Brain microvascular endothelial cell (primary cell): ENCODE measurements around the gene VDAC2.

Source experiments
- DNase-seq: peaks from one replicate; pipeline ENCODE4 v3.0.0-alpha.2; 2020
- H3K27ac ChIP-seq: fragments of 250-450 bp; sonication (Bioruptor Pico); 2 replicates; pipeline ENCODE4 v1.5.1; 2020; ENCODE audit warnings: mild to moderate bottlenecking, moderate library complexity
- H3K27me3 ChIP-seq: fragments of 250-450 bp; sonication (Bioruptor Pico); replicated peaks from 2 replicates; pipeline ENCODE4 v1.5.1; 2020; ENCODE audit warnings: mild to moderate bottlenecking
- H3K36me3 ChIP-seq: fragments of 250-450 bp; sonication (Bioruptor Pico); replicated peaks from 2 replicates; pipeline ENCODE4 v1.5.1; 2020; ENCODE audit warnings: mild to moderate bottlenecking
- H3K4me3 ChIP-seq: 2 replicates; pipeline ENCODE4 v1.5.1; 2011; ENCODE audit warnings: low read depth, mild to moderate bottlenecking, control low read depth, low read length, moderate library complexity
- in situ Hi-C: cut with HindIII; loops from 2 replicates; pipeline ENCODE4 v1.10.0; 2017; ENCODE audit warnings: low sequenced_read_pairs, low pct_ligation_motif_present
- TF ChIP-seq, protein P1 (sequence below): IDR thresholded peaks from 2 replicates; pipeline ENCODE4 v1.5.1; 2011; ENCODE audit warnings: low read depth, mild to moderate bottlenecking, moderate library complexity, low read length, control low read depth, inconsistent platforms; ENCODE audit errors: missing control alignments

Gene VDAC2

DNA sequence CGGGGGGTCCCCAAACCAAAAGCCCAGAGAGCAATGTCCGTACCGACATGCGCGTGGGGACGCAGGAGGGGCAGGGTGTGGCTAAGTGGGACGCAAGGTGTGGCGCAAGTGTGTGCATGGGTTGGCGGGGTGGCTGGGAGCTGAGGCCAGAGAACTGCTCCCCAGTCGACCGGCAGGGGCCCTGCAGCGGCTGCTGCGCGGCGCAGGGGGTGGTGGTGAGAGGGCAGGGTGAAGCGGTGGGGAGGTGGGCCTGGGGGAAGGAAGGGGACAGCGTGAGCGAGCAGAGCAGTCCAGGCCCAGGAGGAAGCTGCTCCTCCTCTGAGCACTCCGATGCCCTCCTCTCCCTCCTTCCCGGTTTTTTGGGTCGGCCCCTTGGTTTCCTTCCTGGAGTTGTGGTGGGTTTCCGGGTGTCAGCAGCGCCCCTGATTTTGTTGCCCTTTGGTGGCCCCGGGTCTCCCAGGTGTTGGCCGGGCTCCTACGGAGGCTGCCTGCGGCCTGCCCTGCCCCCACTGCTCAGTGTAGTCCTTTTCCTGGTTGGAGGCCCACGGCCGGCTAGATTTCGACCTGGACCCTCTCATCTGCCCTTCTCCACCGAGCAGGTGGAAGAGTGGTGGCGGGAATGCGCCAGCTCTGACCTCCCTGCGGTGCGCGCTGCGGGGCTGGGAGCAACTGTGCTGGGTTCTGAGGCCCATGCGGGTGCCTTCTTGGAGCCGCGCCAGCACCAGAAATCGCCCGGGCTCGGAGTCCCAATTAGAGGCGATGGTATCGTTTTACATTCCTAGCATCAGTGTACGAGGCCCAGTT lies 65.7 kb downstream of the VDAC2 start:
- Histone ChIP-seq H3K36me3 (no peaks in the 10 kb centered on the region), H3K4me3 (no peak overlapping the region), H3K27ac (no peak overlapping the region), H3K27me3 (no peaks in the 10 kb centered on the region)
- TF ChIP-seq, protein P1, sequence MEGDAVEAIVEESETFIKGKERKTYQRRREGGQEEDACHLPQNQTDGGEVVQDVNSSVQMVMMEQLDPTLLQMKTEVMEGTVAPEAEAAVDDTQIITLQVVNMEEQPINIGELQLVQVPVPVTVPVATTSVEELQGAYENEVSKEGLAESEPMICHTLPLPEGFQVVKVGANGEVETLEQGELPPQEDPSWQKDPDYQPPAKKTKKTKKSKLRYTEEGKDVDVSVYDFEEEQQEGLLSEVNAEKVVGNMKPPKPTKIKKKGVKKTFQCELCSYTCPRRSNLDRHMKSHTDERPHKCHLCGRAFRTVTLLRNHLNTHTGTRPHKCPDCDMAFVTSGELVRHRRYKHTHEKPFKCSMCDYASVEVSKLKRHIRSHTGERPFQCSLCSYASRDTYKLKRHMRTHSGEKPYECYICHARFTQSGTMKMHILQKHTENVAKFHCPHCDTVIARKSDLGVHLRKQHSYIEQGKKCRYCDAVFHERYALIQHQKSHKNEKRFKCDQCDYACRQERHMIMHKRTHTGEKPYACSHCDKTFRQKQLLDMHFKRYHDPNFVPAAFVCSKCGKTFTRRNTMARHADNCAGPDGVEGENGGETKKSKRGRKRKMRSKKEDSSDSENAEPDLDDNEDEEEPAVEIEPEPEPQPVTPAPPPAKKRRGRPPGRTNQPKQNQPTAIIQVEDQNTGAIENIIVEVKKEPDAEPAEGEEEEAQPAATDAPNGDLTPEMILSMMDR, result no peak
- no peak for DNase-seq
- in situ Hi-C loops, result no loop called here

DNA sequence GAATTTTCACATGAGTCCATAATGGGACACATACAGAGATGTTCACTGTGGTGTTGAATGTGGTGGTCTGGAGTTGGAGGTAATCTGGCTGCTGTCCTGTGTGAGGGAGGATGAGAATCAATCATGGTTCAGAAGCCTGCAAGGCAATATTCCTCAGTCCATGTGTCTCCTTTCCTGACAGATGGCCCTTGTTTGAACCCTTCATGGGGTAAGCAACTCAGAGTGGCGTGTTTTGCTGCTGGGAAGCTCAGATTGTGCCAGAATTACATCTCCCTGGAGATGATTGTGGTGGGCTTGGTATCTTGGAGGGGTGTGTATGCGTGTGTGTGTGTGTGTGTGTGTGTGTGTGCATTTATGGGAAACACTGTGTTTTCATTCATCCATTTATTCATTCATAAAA lies 69.6 kb downstream of the VDAC2 start:
- in situ Hi-C loops, result no loop called here

More for the DNA sequence above, 69.6 kb downstream of the VDAC2 start:
- TF ChIP-seq, protein P1, result no peak
- Histone ChIP-seq H3K36me3 (no peaks in the 10 kb centered on the region), H3K4me3 (no peak overlapping the region), H3K27ac (no peak overlapping the region), H3K27me3 (peaks cover 3% of the 10 kb centered on the region)
- no peak for DNase-seq
